ENCODE data around the gene POLN.

DNA sequence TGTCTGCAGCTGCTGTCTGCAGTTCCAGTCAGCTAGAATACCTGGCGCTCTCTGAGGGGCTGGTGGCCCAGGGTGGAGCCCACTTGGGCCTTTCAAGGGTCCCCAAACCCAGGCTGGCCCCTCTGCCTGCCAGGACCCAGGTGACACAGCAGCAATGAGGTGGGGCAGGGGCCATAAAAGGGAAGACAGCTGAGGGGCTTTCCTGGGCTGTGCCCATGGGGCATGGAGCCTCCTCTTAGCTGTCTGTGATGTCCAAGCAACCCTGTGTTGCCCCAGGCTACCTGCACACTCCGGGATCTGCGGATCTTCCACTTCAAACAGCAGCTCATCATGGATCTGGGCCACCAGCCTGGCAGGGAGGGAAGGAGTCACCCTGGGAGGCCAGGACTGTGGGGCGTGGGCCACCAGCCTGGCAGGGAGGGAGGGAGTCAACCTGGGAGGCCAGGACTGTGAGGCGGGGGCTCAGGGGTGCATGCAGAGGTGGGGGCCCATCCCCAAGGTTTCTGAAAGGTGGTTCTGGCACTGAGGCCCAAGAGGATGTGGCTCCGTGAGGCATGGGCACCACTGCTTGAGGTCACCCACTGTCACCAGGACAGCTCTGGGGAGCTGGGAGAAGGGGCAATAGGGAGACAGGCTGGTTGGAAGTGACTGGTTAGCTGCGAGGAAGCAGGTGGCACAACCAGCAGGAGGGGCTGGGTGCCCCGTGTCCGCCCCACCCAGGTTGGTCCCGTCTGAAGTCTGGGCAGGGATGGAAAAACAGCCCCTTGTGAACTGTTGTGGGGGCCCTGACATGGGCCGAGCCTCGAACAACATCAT, 166.5 kb downstream of the POLN start:
- TF ChIP-seq EZH2phosphoT487 (IDR thresholded peaks at IDR 0.05; ENCODE audit: borderline replicate concordance, low read length) = no peak
- TF ChIP-seq, protein P1, sequence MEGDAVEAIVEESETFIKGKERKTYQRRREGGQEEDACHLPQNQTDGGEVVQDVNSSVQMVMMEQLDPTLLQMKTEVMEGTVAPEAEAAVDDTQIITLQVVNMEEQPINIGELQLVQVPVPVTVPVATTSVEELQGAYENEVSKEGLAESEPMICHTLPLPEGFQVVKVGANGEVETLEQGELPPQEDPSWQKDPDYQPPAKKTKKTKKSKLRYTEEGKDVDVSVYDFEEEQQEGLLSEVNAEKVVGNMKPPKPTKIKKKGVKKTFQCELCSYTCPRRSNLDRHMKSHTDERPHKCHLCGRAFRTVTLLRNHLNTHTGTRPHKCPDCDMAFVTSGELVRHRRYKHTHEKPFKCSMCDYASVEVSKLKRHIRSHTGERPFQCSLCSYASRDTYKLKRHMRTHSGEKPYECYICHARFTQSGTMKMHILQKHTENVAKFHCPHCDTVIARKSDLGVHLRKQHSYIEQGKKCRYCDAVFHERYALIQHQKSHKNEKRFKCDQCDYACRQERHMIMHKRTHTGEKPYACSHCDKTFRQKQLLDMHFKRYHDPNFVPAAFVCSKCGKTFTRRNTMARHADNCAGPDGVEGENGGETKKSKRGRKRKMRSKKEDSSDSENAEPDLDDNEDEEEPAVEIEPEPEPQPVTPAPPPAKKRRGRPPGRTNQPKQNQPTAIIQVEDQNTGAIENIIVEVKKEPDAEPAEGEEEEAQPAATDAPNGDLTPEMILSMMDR (conservative IDR thresholded peaks at IDR 0.05; ENCODE audit: low read depth, low read length) = no peak

Measured in PC-3 (cell line).